Measurements from ENCODE around the gene COL7A1. TPM values are rescaled to one million over a fixed set of nuclear protein-coding genes. Genes with fewer than 3 reads are reported as not detected.
"Not testable (repeated sequence)": the region's sequence is repeated elsewhere in the genome, so short reads cannot be mapped to it uniquely, and the experiment has no call there.

Gene COL7A1
- polyA plus RNA-seq, 2 donors = 60.7 to 265 TPM

DNA sequence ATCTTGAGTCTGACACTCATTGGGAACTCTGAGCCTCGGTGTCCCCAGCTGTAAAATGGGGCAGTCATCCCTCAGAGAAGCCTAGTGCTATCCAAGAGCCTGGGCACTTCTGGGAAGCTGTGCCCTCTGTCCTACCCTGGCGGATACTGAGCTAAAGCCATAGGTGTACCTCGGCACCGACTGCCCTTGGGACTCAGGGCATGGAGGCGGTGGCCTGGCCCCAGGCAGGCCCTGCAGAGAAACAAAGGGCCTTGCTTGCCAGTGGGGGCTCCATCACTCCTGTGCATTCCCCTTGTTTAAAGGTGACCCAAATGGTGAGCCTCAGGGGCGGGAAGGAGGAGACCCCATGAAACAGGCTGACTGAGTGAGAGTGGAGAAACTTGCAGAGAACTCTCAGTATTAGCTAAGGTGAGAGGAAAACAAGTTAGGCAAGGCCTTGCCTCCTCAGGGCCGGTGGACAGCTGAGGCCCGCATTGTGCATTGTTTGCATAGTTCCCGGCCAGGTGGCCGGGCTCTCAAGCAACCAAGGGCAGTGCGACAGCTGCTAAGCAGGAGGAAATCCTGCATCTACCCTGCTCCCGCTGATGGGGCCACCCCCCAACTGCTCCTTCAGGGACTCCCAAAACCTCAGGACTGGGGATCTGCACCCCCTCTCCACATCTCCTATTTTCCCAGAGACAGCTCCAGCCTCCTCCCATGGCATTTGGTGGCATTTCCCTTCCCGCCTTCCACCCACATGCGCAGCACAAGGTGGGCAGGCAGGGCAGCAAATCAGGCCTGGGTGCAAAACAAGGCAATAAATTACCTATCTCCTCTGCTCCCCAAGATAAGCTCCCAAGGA lies 42.8 kb downstream of the COL7A1 start:
- Histone ChIP-seq H3K36me3 (ENCODE audit: control insufficient read depth in 2 of 2, insufficient read depth in 2 of 2, low read length in 1 of 2) (peaks cover 2 to 6% of the 10 kb centered on the region in 2 donors), H3K9me3 (ENCODE audit: control insufficient read depth in 2 of 2, insufficient read depth in 1 of 2, low read depth in 1 of 2, low read length in 1 of 2) (no peaks in the 10 kb centered on the region), H3K27me3 (ENCODE audit: control insufficient read depth in 1 of 2, insufficient read depth in 2 of 2, low read length in 2 of 2) (no peaks in the 10 kb centered on the region), H3K4me1 (ENCODE audit: control insufficient read depth in 2 of 2, insufficient read depth in 2 of 2, low read length in 1 of 2) (peaks cover 0 to 3% of the 10 kb centered on the region in 2 donors), H3K4me3 (ENCODE audit: low read depth in 1 of 2, low read length in 2 of 2) (no peak overlapping the region), H3K27ac (ENCODE audit: low read depth in 2 of 2, low read length in 1 of 2) (no peak overlapping the region)
- 73 to 85% methylated on average over 14 of the region's 14 CpGs for WGBS, 2 donors

- not testable (repeated sequence) for H3K36me3 ChIP-seq (ENCODE audit: control insufficient read depth in 2 of 2, insufficient read depth in 2 of 2, low read length in 1 of 2); H3K9me3 ChIP-seq (ENCODE audit: control insufficient read depth in 2 of 2, insufficient read depth in 1 of 2, low read depth in 1 of 2, low read length in 1 of 2); H3K27ac ChIP-seq (ENCODE audit: low read depth in 2 of 2, low read length in 1 of 2); H3K27me3 ChIP-seq (ENCODE audit: control insufficient read depth in 1 of 2, insufficient read depth in 2 of 2, low read length in 2 of 2); H3K4me1 ChIP-seq (ENCODE audit: control insufficient read depth in 2 of 2, insufficient read depth in 2 of 2, low read length in 1 of 2); H3K4me3 ChIP-seq (ENCODE audit: low read depth in 1 of 2, low read length in 2 of 2)
- WGBS, 2 donors = 85 to 89% methylated on average over 7 of the region's 7 CpGs
These were observed 43.5 kb downstream of the COL7A1 start for GRCh38 chr3:48551651-48552050.

GRCh38 chr3:48548729-48549705 lies 46.1 kb downstream of the COL7A1 start:
- H3K9me3 ChIP-seq (ENCODE audit: control insufficient read depth in 2 of 2, insufficient read depth in 1 of 2, low read depth in 1 of 2, low read length in 1 of 2) = no peaks in the 10 kb centered on the region
- no peaks in the 10 kb centered on the region for H3K27me3 ChIP-seq (ENCODE audit: control insufficient read depth in 1 of 2, insufficient read depth in 2 of 2, low read length in 2 of 2)
- H3K27ac ChIP-seq (ENCODE audit: low read depth in 2 of 2, low read length in 1 of 2) = no peak overlapping the region
- H3K36me3 ChIP-seq (ENCODE audit: control insufficient read depth in 2 of 2, insufficient read depth in 2 of 2, low read length in 1 of 2) = peaks cover 2 to 7% of the 10 kb centered on the region in 2 donors
- no peak overlapping the region for H3K4me3 ChIP-seq (ENCODE audit: low read depth in 1 of 2, low read length in 2 of 2)
- WGBS, 2 donors = 63 to 64% methylated on average over 10 of the region's 10 CpGs
- H3K4me1 ChIP-seq (ENCODE audit: control insufficient read depth in 2 of 2, insufficient read depth in 2 of 2, low read length in 1 of 2) = no peaks in the 10 kb centered on the region

DNA sequence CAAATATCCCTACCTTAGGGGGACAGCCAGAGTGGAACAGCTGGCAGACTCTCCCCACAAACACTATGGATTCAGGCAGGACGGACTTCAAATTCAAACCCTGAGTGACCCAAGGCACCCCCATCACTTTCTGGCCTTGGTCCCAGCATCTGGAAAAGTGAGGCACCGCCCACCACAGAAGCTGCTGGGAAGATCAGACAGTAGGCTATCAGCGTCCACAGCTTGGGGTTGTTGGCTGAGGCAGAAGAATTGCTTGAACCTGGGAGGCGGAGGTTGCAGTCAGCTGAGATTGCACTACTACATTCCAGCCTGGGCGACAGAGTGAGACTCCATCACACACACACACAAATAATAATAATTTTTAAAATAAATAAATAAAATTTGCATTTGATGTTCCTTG lies 47.0 kb downstream of the COL7A1 start:
- no peaks in the 10 kb centered on the region for H3K9me3 ChIP-seq (ENCODE audit: control insufficient read depth in 2 of 2, insufficient read depth in 1 of 2, low read depth in 1 of 2, low read length in 1 of 2)
- WGBS, 2 donors = 80 to 81% methylated on average over 5 of the region's 5 CpGs
- no peak overlapping the region for H3K27ac ChIP-seq (ENCODE audit: low read depth in 2 of 2, low read length in 1 of 2)
- no peaks in the 10 kb centered on the region for H3K27me3 ChIP-seq (ENCODE audit: control insufficient read depth in 1 of 2, insufficient read depth in 2 of 2, low read length in 2 of 2)
- H3K36me3 ChIP-seq (ENCODE audit: control insufficient read depth in 2 of 2, insufficient read depth in 2 of 2, low read length in 1 of 2) = peaks cover 2 to 5% of the 10 kb centered on the region in 2 donors
- H3K4me1 ChIP-seq (ENCODE audit: control insufficient read depth in 2 of 2, insufficient read depth in 2 of 2, low read length in 1 of 2) = no peaks in the 10 kb centered on the region
- no peak overlapping the region for H3K4me3 ChIP-seq (ENCODE audit: low read depth in 1 of 2, low read length in 2 of 2)

GRCh38 chr3:48546203-48546829 lies 48.8 kb downstream of the COL7A1 start:
- WGBS, 2 donors = 73 to 76% methylated on average over 4 of the region's 4 CpGs
- Histone ChIP-seq H3K27ac (ENCODE audit: low read depth in 2 of 2, low read length in 1 of 2) (no peak overlapping the region), H3K36me3 (ENCODE audit: control insufficient read depth in 2 of 2, insufficient read depth in 2 of 2, low read length in 1 of 2) (peaks cover 2% of the 10 kb centered on the region in 2 donors), H3K4me3 (ENCODE audit: low read depth in 1 of 2, low read length in 2 of 2) (no peak overlapping the region), H3K4me1 (ENCODE audit: control insufficient read depth in 2 of 2, insufficient read depth in 2 of 2, low read length in 1 of 2) (no peaks in the 10 kb centered on the region), H3K9me3 (ENCODE audit: control insufficient read depth in 2 of 2, insufficient read depth in 1 of 2, low read depth in 1 of 2, low read length in 1 of 2) (no peaks in the 10 kb centered on the region), H3K27me3 (ENCODE audit: control insufficient read depth in 1 of 2, insufficient read depth in 2 of 2, low read length in 2 of 2) (no peaks in the 10 kb centered on the region)

DNA sequence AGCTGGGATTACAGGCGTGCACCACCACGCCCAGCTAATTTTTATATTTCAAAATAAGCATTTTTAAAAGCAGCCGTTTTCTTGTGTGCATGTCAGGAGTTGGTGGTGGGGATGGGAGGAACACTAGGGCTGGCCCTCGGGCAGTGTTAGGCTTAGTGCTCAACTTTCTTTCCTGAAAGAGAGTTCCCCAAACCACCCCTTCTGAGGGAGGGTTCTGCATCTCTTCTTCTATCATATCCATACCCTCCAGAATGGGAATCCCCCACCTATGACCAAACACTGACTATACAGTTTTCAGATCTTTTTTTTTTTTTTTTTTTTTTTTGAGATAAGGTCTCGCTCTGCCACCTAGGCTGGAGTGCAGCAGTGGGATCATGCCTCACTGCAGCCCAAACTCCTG lies 51.0 kb downstream of the COL7A1 start:
- peaks cover 0 to 7% of the 10 kb centered on the region in 2 donors for H3K36me3 ChIP-seq (ENCODE audit: control insufficient read depth in 2 of 2, insufficient read depth in 2 of 2, low read length in 1 of 2)
- no peak overlapping the region for H3K4me3 ChIP-seq (ENCODE audit: low read depth in 1 of 2, low read length in 2 of 2)
- H3K27ac ChIP-seq (ENCODE audit: low read depth in 2 of 2, low read length in 1 of 2) = no peak overlapping the region
- H3K4me1 ChIP-seq (ENCODE audit: control insufficient read depth in 2 of 2, insufficient read depth in 2 of 2, low read length in 1 of 2) = no peaks in the 10 kb centered on the region
- H3K27me3 ChIP-seq (ENCODE audit: control insufficient read depth in 1 of 2, insufficient read depth in 2 of 2, low read length in 2 of 2) = no peaks in the 10 kb centered on the region
- no peaks in the 10 kb centered on the region for H3K9me3 ChIP-seq (ENCODE audit: control insufficient read depth in 2 of 2, insufficient read depth in 1 of 2, low read depth in 1 of 2, low read length in 1 of 2)
- WGBS, 2 donors = 89 to 90% methylated on average over 5 of the region's 5 CpGs

GRCh38 chr3:48543271-48543866 lies 51.8 kb downstream of the COL7A1 start:
- H3K27ac ChIP-seq (ENCODE audit: low read depth in 2 of 2, low read length in 1 of 2) = no peak overlapping the region
- no peaks in the 10 kb centered on the region for H3K9me3 ChIP-seq (ENCODE audit: control insufficient read depth in 2 of 2, insufficient read depth in 1 of 2, low read depth in 1 of 2, low read length in 1 of 2)
- no peaks in the 10 kb centered on the region for H3K4me1 ChIP-seq (ENCODE audit: control insufficient read depth in 2 of 2, insufficient read depth in 2 of 2, low read length in 1 of 2)
- WGBS, 2 donors = 62 to 72% methylated on average over 9 of the region's 9 CpGs
- H3K4me3 ChIP-seq (ENCODE audit: low read depth in 1 of 2, low read length in 2 of 2) = no peak overlapping the region
- H3K36me3 ChIP-seq (ENCODE audit: control insufficient read depth in 2 of 2, insufficient read depth in 2 of 2, low read length in 1 of 2) = peaks cover 0 to 10% of the 10 kb centered on the region in 2 donors
- H3K27me3 ChIP-seq (ENCODE audit: control insufficient read depth in 1 of 2, insufficient read depth in 2 of 2, low read length in 2 of 2) = no peaks in the 10 kb centered on the region

DNA sequence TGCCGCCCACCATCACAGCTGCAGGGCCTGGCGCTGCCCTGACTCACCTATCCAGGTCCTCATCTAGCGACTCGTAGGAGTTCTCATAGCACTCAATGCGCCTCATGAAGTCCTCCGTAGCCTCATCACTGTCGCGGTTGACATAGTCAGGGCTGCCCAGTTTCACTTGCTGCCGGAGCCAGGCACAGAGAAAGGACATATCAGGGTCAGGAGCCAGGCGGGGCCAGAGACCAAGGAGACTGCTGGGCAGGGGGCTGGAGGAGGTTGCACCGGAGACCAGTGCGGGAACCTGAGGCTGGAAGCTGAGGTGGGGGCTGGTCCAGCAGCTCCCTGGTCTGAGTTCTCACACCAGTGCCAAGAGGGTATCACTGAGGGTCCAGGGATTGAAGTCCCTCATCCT lies 56.7 kb downstream of the COL7A1 start:
- Histone ChIP-seq H3K36me3 (ENCODE audit: control insufficient read depth in 2 of 2, insufficient read depth in 2 of 2, low read length in 1 of 2) (peaks cover 5 to 20% of the 10 kb centered on the region in 2 donors), H3K4me3 (ENCODE audit: low read depth in 1 of 2, low read length in 2 of 2) (no peak overlapping the region), H3K27ac (ENCODE audit: low read depth in 2 of 2, low read length in 1 of 2) (no peak overlapping the region), H3K27me3 (ENCODE audit: control insufficient read depth in 1 of 2, insufficient read depth in 2 of 2, low read length in 2 of 2) (no peaks in the 10 kb centered on the region), H3K4me1 (ENCODE audit: control insufficient read depth in 2 of 2, insufficient read depth in 2 of 2, low read length in 1 of 2) (peaks cover 0 to 18% of the 10 kb centered on the region in 2 donors), H3K9me3 (ENCODE audit: control insufficient read depth in 2 of 2, insufficient read depth in 1 of 2, low read depth in 1 of 2, low read length in 1 of 2) (no peaks in the 10 kb centered on the region)
- WGBS, 2 donors = 92 to 94% methylated on average over 12 of the region's 12 CpGs

DNA sequence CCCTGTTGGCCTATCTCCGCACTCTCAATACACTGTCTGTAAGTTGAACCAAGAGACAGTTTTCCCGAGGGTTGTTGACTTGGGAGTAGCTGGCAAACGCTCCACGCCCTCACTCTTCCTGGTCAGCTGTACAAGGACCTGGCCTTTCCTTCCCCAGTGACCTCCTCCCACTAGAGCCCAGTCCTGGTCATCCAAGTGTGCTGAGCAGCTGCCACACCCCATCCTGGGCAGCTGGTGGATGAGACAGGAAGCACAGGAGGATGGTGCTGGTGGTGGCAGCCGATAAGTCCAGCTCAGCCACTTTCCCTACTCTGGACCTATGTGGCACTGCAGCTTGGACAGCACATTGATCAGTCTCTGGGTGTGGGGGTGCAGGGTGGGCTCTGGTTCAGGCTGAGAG lies 58.3 kb downstream of the COL7A1 start:
- WGBS, 2 donors = 79 to 87% methylated on average over 5 of the region's 5 CpGs
- Histone ChIP-seq H3K27me3 (ENCODE audit: control insufficient read depth in 1 of 2, insufficient read depth in 2 of 2, low read length in 2 of 2) (no peaks in the 10 kb centered on the region), H3K36me3 (ENCODE audit: control insufficient read depth in 2 of 2, insufficient read depth in 2 of 2, low read length in 1 of 2) (peaks cover 5 to 20% of the 10 kb centered on the region in 2 donors), H3K9me3 (ENCODE audit: control insufficient read depth in 2 of 2, insufficient read depth in 1 of 2, low read depth in 1 of 2, low read length in 1 of 2) (no peaks in the 10 kb centered on the region), H3K4me1 (ENCODE audit: control insufficient read depth in 2 of 2, insufficient read depth in 2 of 2, low read length in 1 of 2) (peaks cover 0 to 18% of the 10 kb centered on the region in 2 donors), H3K4me3 (ENCODE audit: low read depth in 1 of 2, low read length in 2 of 2) (no peak overlapping the region), H3K27ac (ENCODE audit: low read depth in 2 of 2, low read length in 1 of 2) (no peak overlapping the region)

Data from esophagus (tissue), 2 donors.